Stromal cell of bone marrow (primary cell): ENCODE measurements around the gene CAMKMT.

Source experiments
- DNase-seq: peaks from one replicate; pipeline ENCODE4 v3.0.0-alpha.2; 2012; ENCODE audit warnings: low read depth

Gene CAMKMT

DNA sequence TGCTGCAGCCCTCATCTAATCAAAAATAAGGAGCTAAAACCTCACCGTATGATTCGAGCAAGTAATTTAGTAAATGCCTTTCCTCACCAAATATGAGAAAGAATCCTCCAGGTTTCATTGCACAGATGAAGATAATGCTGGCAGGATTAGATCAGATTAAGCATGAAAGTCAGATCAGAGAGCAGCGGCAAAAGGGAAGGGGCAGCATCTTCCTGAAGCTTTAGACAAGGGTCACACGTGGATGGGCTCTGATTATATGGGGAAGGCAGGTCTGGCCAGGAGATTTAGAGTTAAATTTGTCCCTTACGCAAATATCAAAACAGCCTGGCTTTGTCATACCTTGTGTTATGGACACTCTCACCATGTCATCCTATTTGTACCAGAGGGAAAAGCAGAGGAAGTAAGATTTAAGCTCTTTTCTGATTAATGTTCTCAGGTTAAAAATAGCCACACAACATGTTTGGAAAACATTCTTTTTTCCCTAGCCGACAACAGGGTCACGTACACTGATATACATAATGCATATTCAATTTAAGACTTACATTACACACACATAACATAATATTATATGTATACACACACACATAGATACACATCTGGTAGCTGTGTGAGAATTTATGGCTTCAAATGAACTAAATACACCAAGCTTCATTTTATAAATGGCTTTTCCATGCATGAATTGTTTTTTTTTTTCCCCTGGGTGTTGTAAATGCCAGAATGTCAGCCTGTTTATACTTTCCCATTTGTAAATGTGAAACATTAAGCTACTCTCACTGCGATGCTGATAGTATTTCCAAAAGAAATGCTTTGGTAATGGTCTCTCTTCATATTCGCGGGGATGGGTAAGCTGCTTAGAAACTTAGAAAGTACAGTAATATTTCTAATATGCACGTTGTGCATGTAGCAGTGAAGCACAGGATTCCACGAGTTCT, 383.5 kb downstream of the CAMKMT start:
- DNase-seq: no peak

DNA sequence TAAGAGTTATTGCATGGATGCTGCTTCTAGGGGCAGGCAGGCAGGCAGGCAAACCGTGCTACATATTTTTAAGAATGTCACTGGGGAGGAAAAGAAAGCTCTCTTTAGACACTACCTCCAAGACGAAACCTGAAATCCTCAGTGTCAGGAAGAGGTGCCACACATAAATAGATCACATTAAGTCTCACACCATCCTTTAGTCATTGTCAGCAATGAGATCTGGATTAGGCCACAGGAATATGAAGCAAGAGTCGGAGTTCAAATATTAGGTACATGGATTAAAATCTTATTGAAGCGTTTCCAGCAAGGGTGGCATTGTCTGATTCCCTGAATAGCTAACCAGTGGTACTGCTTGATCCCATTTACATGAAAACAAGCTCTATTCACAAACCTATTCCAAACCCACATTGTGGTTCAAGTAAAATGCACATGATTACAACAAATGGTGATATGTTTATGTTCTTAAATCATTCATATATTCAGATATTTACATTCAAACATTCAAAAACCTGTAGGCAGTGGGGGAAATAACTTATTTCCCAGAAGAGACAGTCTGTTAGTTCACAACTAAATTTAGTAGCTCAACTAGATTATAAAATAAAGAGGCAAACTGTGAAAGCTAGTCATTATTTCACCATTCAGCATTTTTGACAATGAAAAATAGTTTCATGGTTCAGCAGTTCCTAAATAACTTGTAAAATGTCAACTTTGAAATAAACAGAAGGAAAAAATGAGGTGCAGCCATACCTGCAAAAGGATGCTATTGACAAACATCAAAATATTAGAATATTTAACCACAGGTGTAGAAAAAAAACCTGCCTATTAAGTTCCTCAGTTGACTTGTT, 384.4 kb downstream of the CAMKMT start:
- no peak for DNase-seq

- no peak for DNase-seq
Measured at GRCh38 chr2:44746856-44747615, 385.3 kb downstream of the CAMKMT start.

- no peak for DNase-seq
Measured at GRCh38 chr2:44747794-44748193, 386.0 kb downstream of the CAMKMT start.

DNA sequence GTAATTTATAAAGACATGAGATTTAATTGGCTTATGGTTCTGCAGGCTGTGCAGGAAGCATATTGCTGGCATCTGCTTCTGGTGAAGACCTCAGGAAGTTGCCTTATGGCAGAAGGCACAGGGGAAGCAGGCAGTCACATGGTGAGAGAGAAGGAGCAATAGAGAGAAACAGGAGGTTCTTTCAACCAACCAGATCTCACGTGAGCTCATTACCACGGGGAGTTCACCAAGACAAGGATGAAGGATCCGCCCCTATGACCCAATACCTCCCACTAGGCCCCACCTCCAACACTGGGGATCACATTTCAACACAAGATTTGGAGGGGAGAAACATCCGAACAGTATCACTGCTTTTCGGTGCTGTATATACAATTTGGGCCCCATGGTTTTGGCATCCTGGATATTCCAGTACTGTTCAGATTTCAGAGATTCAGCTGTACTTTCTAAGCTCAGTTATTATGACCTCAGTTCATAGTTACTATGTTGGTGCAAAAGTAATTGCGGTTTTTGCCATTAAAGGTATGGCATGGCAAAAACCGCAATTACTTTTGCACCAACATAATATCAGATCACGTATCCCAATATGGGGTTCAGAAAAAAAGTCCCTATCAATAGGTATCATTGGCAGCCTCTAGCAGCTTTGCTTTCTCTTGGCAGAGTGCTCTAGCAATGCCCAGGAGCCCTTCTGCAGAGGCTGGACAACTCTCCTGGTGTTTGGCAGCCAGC, 390.2 kb downstream of the CAMKMT start:
- DNase-seq: no peak

DNA sequence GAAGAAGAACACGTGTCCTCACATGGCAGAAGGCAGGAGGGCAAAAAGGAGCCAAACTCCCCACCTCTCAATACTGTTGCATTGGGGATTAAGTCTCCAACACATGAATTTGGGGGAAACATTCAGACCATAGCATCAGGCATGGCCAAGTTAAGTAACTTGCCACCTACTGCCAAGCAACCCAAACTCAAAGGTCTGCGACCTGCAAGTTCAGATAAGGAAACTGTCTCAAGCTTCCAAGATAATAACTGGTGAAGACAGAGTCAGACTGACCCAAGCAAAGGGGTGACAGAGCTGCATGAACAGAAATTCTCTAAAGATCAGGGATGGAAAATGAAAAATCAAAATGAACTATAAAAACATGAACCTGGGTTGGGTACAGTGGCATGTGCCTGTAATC, 391.0 kb downstream of the CAMKMT start:
- DNase-seq: no peak

DNA sequence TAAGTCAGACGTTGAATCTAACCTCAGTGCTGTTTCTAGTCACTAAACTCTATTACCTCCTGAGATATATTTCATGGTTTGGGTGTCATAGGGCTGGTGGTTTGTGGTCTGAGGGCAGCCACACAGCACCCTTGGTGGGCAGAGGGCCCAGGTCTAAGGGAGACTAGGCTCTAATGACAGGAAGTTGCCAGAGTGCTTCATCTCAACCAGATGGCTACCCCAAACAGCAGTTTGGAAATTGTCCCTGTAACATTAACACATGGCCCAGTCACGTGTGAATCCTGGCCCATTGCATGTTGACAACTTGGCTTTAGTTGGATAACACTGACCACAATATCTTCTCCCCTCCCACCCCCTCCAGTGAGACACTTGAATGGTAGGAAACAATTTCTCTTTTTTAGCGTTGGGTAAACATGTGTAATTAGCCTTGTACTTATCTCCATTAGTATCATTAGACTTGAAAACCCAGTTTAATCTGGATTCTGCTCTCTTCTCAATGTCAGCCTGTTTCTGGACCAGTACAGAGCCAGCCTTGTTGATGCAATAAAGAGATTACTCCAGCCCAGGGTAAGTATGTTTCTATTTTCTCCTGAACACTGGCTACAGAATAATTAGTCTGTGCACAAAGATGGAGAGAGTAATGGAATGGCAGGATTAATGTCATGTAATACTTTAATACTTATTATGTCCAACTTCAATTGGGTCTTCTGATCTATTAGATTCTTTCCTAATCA, 392.0 kb downstream of the CAMKMT start:
- DNase-seq: peak; percentile 43

DNA sequence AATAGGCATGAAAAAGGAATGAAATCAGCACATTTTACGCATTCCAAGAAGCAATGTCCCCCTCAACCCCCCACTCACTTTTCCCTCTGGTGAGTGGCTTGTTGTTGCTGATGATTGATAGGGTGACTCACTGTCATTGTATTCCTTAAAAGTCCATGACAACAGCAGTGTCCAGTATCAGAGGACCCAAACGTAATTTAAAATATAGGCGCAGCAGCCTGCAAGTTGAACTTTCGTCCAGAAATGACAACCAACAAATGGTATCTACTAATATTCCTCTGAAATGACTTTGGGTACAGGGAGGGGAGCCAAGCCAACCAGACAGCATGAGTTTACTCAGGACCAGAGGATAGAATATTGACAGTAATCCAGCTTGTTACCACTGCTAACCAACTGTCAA, 396.8 kb downstream of the CAMKMT start:
- no peak for DNase-seq

- DNase-seq: peak; percentile 23
Measured at GRCh38 chr2:44759823-44760222, 398.1 kb downstream of the CAMKMT start.

GRCh38 chr2:44763275-44763782, 401.6 kb downstream of the CAMKMT start:
- DNase-seq: no peak

DNA sequence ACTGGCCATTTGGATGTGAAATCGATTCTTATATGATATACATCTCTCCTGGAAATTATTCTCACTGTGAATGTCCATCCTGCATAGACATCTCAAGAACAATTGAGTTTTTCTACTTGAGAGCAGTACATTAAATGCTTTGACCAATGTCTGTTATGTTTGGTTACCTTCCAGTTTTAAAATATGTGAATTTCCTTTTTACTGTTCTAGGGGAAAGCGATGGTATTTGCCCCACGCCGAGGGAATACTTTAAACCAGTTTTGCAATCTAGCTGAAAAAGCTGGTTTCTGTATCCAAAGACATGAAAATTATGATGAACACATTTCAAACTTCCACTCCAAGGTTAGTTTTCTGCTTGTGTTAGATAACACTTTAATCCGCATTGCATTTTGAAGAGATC, 404.5 kb downstream of the CAMKMT start:
- peak; percentile 31 for DNase-seq

DNA sequence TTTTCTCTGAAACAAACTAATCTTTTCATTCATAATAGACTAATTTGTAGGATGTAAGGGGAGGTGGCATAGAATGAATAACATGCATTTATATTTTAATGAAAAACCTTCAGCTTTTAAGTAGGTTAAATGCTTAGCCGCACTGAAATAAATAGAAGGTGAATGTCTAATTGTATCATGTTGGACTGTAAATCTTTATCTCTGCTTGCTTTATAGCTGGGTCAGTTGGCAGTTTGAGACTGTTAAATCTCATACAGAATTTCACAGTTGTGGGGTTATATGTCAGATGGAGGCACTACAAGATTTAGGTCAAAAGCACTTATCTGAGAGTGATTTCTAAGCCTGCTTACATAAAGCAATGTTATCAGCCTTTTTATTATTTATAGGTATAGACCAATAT, 405.0 kb downstream of the CAMKMT start:
- no peak for DNase-seq

- no peak for DNase-seq
Measured at GRCh38 chr2:44767691-44768090, 405.9 kb downstream of the CAMKMT start.

GRCh38 chr2:44768438-44769236, 406.9 kb downstream of the CAMKMT start:
- DNase-seq: no peak

DNA sequence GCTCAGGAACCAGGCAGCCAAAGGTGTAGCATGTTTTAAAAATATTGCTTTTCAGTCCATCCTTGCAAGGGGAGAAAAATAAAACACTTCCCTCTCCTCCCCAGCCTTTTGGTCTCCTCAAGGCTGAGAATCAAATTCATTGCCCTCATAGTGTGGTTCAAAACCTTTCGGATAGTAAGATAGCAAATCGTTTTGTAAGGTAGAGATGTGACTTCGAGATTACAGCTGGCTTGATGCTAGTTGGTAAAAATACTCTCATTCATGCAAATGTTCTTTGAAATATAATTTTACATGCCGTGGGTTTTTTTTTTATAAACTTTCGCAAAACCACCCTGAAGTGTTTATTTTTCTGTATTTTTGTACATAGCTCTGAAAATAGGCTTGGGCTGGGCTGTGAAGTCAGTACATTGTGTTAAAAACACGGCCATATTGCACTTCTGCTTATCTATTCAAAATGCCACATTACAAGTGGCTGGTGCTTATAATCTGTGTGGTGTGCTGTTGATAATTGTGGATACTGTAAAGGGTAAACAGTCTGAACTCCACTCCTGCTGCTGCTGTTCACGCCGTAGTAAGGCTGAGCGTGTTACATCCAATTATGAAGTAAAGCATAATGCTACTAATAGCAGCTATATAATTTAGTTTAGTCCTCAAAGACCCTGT, 407.7 kb downstream of the CAMKMT start:
- DNase-seq: no peak

DNA sequence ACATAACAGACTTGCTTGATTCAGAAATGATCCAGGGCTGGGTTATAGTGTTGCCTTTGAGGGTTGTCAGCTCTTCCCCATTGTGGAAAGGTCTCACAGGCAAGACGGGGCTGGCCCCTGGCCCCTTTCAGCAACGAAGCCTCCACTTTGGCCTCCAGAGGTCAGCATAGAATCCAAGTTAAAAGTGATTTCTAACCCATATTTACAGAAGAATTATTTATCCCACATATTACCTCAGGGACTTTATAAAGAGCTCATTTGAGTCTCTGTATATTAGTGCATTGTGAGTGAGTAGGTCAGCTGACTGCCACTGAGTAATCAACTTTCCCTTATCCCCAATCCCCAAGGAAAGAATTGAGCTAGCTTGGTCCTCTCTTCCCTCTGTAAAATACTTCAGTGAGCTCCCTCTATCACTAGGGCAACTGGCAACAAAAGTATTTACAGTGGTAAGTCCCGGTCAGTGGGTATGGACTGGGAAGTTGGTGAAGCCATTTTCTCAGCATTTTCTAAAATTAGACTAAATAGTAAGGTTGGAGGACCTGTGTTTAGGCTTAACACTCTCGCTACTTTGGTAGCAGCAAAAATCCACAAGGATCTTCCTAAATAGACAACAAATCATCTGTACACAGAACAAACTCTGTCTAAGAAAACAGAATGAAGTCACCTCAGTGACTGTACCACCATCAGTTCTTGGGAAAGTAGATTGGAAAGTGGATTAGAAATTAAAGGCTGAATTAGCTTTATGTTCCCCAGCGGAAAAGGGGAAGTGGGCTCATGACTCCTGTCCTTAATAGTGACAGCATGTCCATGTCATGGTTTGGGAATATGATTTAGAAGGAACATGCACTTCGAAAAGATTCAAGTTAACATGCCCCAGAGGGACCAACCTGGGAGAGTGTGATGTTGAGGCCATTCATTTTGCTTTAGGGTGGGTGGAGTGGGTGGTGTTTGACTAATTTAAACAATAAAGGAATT, 408.8 kb downstream of the CAMKMT start:
- no peak for DNase-seq

DNA sequence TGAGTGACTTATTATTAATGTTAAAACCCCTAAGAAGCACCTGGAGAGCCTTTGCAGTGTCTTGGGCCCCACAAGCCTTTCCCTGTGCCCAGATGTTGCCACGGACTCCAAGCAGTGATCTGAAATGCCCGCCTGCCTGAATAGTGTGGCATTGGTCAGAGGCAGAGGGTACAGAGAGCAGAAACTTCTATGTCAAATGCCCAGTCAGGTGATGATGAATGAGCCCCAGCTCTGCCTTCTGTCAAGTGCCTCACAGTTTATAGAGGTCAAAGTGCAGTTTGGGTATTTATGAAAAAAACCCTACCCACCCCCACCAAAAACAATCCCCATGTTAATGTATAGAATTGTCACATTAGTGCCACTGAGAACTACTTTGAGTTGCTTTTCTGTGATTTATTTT, 409.8 kb downstream of the CAMKMT start:
- DNase-seq: no peak

- DNase-seq: no peak
Measured at GRCh38 chr2:44772131-44772530, 410.4 kb downstream of the CAMKMT start.
